Ovary (tissue), 9 donors: ENCODE measurements around the gene RPS6KA5. TPM values are rescaled to one million over a fixed set of nuclear protein-coding genes. Genes with fewer than 3 reads are reported as not detected.
"Not testable (repeated sequence)": the region's sequence is repeated elsewhere in the genome, so short reads cannot be mapped to it uniquely, and the experiment has no call there.

Source experiments
- DNase-seq, 5 donors: peaks; one replicate each; pipeline ENCODE4 v3.0.0-alpha.2; 2019 to 2020
- H3K27ac ChIP-seq, 2 donors: fragments of 200-600 bp; one replicate each; pipeline versions ENCODE4 v1.5.1 to v1.8.0; 2019 to 2022
- H3K27me3 ChIP-seq: fragments of 200-600 bp; one replicate; pipeline ENCODE4 v1.8.0; 2022
- H3K36me3 ChIP-seq: fragments of 200-600 bp; sonication (generic); one replicate; pipeline ENCODE4 v1.5.1; 2019
- H3K4me1 ChIP-seq: one replicate; pipeline ENCODE4 v1.8.1; 2013; ENCODE audit warnings: mild to moderate bottlenecking, moderate library complexity; ENCODE audit not compliant: insufficient read depth
- H3K4me3 ChIP-seq: fragments of 200-600 bp; sonication (generic); one replicate; pipeline ENCODE4 v1.5.1; 2017
- H3K9me3 ChIP-seq, 2 donors: fragments of 200-600 bp in 1 of 2; sonication (generic) in 1 of 2; one replicate each; pipeline versions ENCODE4 v1.5.1 to v1.8.1; 2013 to 2019; ENCODE audit warnings: mild to moderate bottlenecking in 1 of 2, moderate library complexity in 1 of 2
- EP300 ChIP-seq: sonication (generic); formaldehyde crosslinking; IDR thresholded peaks from one replicate; pipeline ENCODE4 v1.6.1; 2017; ENCODE audit warnings: antibody characterized with exemption
- POLR2A ChIP-seq: fragments of 450-650 bp; IDR thresholded peaks from one replicate; pipeline ENCODE4 v1.6.1; 2017; ENCODE audit warnings: antibody characterized with exemption, mild to moderate bottlenecking, moderate library complexity
- WGBS, 3 donors: extraction: QIAGEN DNeasy Blood & Tissue Kit in 1 of 3; methylation state at CpG; one replicate each; pipeline versions ENCODE4 v1.1.5 to v1.1.7; 2013 to 2017; 5-methylcytosine and 5-hydroxymethylcytosine counted together
- intact Hi-C, 4 donors: fragments of 100-400 bp; cut with DNase I; formaldehyde crosslinking; loops; one replicate each; pipeline versions ENCODE4 v1.11.0 to v1.15.1; 2022 to 2023
- polyA plus RNA-seq, 2 donors: library from polyadenylated mRNA; stranded (reverse); fragments of 200-250 nt in 1 of 2; fragments of 350-450 nt in 1 of 2; fragmentation: Illumina TruSeq in 1 of 2; extraction: RNeasy Lipid Tissue Mini Kit (QIAGEN cat#74804) in 1 of 2; gene quantifications; one replicate each; pipeline ENCODE4 v1.2.3, GENCODE V29; 2013 to 2014
- total RNA-seq, 7 donors: library from RNA; depleted of rRNA in 2 of 7; stranded (reverse); fragments of >200 nt in 2 of 7; fragmentation: NEBNext Ultra II Directional in 3 of 7; extraction: Animal tissue kit (Norgen Biotek cat#: 25700) in 3 of 7; gene quantifications; one replicate each; pipeline versions ENCODE4 v1.1.0 to v1.2.4, GENCODE V29; 2016 to 2023
- TF ChIP-seq, protein P1 (sequence below), 3 donors: fragments of 450-650 bp in 2 of 3; fragments of 200-600 bp in 1 of 3; IDR thresholded peaks; one replicate each; pipeline versions ENCODE4 v1.5.1 to v1.8.0; 2016 to 2022; ENCODE audit warnings: antibody characterized with exemption in 3 of 3, mild to moderate bottlenecking in 1 of 3
- donor health status: DM: no; HTN: no; CAD: no; lungs with moderate emphysema.
- donor health status: DM: no; HTN: no; CAD: no.
- donor health status: Bipolar disorder and iron deficiency.
- donor health status: DM: yes; HTN: yes; CAD: no.
- donor health status: DM: no; HTN: no; CAD: no.
- donor health status: DM: yes; HTN: yes; CAD: no.

RPS6KA5 gene
- total and polyA plus RNA-seq, 9 donors: 3.8 to 19.0 (median 8.4) TPM

DNA sequence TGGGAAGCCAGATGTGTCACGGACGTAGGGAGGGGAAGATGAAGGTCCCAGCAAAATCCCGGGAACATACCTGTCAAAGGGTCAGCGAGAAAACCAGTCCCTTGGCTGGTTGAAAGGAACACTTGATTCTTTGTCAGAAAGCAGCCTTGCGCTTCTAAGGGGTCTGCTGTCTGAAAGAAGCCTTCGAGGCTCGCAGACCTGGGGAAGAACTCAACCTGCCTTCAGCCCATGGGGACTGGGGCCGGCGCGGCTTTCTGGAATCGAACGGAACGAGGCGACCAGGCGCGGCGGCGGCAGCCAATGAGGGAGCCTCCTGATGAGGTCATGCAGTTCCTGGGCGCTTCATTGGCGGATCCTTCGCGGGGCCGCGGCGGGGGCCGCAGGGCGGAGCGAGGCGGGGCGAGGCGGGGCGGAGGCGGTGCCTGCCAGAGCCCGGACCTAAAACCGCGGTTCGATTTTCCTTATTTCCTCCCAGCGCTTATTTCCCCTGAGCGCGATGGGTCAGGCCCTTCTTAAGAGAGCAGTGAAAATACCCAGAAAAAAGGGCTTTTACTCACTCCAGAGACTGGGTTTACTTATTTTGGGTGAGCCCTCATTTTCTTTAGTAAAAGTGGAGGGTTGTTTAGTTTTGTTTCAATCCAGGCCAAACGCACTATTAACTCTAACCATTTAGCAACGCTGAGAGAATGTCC, 232.4 kb downstream of the RPS6KA5 start:
- Histone ChIP-seq H3K27ac (peak overlapping the region; percentile 36 to 43), H3K36me3 (no peaks in the 10 kb centered on the region), H3K4me1 (peaks cover 5% of the 10 kb centered on the region), H3K27me3 (no peaks in the 10 kb centered on the region), H3K9me3 (no peaks in the 10 kb centered on the region), H3K4me3 (peak overlapping the region; percentile 37)
- TF ChIP-seq, protein P1, sequence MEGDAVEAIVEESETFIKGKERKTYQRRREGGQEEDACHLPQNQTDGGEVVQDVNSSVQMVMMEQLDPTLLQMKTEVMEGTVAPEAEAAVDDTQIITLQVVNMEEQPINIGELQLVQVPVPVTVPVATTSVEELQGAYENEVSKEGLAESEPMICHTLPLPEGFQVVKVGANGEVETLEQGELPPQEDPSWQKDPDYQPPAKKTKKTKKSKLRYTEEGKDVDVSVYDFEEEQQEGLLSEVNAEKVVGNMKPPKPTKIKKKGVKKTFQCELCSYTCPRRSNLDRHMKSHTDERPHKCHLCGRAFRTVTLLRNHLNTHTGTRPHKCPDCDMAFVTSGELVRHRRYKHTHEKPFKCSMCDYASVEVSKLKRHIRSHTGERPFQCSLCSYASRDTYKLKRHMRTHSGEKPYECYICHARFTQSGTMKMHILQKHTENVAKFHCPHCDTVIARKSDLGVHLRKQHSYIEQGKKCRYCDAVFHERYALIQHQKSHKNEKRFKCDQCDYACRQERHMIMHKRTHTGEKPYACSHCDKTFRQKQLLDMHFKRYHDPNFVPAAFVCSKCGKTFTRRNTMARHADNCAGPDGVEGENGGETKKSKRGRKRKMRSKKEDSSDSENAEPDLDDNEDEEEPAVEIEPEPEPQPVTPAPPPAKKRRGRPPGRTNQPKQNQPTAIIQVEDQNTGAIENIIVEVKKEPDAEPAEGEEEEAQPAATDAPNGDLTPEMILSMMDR (IDR thresholded peaks at IDR 0.05): no peak
- TF ChIP-seq POLR2A: peak; percentile 66
- intact Hi-C loops: no loop called here
- 1 to 4% (median 2%) methylated on average over 42 of the region's 42 CpGs for WGBS, 3 donors
- DNase-seq: peak; percentile 89 to 95 (median 93)

DNA sequence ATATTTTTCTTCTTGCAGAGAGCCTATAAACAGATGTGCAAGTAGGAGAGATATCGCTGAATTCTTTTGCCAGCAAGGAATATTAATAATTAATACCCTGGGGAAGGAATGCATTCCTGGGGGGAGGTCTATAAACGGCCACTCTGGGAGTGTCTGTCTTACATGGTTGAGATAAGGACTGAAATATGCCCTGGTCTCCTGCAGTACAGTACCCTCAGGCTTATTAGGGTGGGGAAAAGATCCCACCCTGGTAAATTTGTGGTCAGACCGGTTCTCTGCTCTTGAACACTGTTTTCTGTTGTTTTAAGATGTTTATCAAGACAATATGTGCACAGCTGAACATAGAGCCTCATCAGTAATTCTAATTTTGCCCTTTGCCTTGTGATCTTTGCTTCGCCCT, 236.9 kb downstream of the RPS6KA5 start:
- H3K36me3 ChIP-seq, H3K9me3 ChIP-seq, H3K4me1 ChIP-seq, intact Hi-C loops, H3K27me3 ChIP-seq, DNase-seq, H3K27ac ChIP-seq, H3K4me3 ChIP-seq: not testable (repeated sequence)
- WGBS, 3 donors: 62 to 66% (median 65%) methylated on average over 4 of the region's 4 CpGs

DNA sequence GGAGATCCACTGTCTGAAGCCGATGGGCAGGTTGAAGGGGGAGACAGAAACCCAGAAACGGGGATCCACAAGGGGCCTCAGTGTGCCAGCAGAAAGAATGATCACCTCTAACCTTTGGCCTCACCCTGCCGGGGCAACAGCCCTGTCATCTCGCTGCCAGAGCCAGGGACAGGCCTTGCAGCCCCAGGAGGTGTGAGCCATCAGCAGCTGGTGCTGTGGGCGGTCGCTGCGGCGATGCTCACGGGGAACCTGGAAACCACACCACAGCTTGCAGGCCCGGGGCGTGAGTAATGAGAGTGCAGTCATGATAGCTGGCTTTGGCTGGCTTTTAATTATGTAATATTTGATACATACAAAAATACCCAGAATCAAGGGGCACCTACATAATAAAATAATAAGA, 239.5 kb downstream of the RPS6KA5 start:
- intact Hi-C loops: no loop called here
- DNase-seq: no peak
- Histone ChIP-seq H3K36me3 (no peaks in the 10 kb centered on the region), H3K4me3 (no peak overlapping the region), H3K9me3 (no peaks in the 10 kb centered on the region), H3K27ac (no peak overlapping the region), H3K27me3 (no peaks in the 10 kb centered on the region), H3K4me1 (no peaks in the 10 kb centered on the region)
- WGBS, 3 donors: 55 to 69% (median 61%) methylated on average over 11 of the region's 11 CpGs
- no peak for TF ChIP-seq POLR2A
- TF ChIP-seq EP300: no peak
- TF ChIP-seq, protein P1 (IDR thresholded peaks at IDR 0.05): no peak

DNA sequence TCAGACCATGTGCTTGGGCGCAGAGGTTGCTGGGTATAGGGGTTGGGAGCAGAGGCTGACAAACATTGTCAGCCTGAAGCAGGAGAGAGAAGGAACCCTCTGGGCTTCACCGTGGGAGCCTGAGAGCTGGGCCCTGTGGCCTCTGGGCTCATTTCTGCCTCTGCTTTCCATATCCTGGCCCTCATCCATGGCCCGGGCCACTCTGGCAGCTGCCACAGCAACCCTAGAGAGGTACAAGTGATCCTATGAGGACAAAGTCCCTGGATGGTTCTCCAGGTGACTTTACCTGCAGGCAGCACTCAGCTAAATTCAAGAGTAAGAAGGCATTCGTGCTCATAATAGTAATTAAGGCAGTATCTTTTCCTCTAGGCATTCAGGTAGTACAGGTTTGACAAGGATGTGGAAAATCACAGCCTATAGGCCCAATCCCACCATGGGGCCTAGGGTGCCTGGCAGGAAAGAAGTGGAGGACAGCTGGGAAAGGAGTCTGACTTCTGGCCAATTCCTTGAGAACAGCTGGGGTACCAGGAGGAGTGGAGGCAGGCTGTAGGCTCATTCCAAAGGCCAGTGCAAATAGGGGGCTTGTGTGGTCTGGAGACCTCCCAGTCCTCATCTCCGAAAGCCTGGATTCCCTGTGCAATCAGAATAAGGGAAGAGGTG, 240.6 kb downstream of the RPS6KA5 start:
- no peaks in the 10 kb centered on the region for H3K9me3 ChIP-seq

More for the DNA sequence above, 240.6 kb downstream of the RPS6KA5 start:
- H3K4me3 ChIP-seq: no peak overlapping the region
- no peak for DNase-seq
- no peaks in the 10 kb centered on the region for H3K27me3 ChIP-seq
- H3K4me1 ChIP-seq: peaks cover 4% of the 10 kb centered on the region
- TF ChIP-seq EP300 (no peak), POLR2A (no peak)
- TF ChIP-seq, protein P1 (IDR thresholded peaks at IDR 0.05): no peak
- intact Hi-C loops: loop anchor here in 1 of 4 donors (10.0 kb wide), 1 partner anchor 845 kb away; no protein-coding TSS in a partner anchor
- H3K27ac ChIP-seq: no peak overlapping the region
- H3K36me3 ChIP-seq: no peaks in the 10 kb centered on the region
- WGBS, 3 donors: 76 to 82% (median 79%) methylated on average over 5 of the region's 5 CpGs
